ENCODE results near the gene ERC1.

DNA sequence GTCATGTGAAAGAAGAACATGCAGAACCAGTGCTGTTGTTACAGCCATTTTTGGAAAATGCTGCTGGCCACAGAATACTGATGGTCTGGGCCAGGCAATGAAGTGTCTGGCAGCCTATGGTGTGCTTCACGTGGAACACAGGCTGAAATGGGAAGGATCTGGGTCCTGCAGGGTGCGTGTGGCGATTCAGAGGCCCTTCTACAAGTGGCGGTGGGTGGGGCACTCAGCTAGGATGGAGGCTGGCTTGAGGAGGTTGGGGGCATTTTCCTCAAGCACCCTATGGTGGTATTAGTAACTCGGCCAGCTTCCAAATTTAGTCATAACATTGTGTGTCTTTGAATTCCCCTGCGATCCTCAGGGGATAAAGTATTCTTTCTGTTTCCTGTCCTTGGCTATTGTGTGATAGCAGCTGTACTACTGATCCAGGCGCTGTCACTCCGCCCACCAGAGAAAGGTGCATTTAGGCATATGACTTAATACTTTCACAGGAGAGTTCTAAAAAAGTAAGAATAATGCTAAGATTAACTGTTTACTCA lies 32.4 kb upstream of the ERC1 start:
- TF ChIP-seq POLR2A (IDR thresholded peaks at IDR 0.05) (no peak), POLR2AphosphoS5 (IDR thresholded peaks at IDR 0.05) (no peak)
- TF ChIP-seq, protein P1, sequence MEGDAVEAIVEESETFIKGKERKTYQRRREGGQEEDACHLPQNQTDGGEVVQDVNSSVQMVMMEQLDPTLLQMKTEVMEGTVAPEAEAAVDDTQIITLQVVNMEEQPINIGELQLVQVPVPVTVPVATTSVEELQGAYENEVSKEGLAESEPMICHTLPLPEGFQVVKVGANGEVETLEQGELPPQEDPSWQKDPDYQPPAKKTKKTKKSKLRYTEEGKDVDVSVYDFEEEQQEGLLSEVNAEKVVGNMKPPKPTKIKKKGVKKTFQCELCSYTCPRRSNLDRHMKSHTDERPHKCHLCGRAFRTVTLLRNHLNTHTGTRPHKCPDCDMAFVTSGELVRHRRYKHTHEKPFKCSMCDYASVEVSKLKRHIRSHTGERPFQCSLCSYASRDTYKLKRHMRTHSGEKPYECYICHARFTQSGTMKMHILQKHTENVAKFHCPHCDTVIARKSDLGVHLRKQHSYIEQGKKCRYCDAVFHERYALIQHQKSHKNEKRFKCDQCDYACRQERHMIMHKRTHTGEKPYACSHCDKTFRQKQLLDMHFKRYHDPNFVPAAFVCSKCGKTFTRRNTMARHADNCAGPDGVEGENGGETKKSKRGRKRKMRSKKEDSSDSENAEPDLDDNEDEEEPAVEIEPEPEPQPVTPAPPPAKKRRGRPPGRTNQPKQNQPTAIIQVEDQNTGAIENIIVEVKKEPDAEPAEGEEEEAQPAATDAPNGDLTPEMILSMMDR (IDR thresholded peaks at IDR 0.05) = no peak
